HG03196 (cell line): ENCODE data around the gene ZNF142.

ENCODE experiments used
- ATAC-seq: cut with Tn5 transposase; IDR thresholded peaks from one replicate; pipeline ENCODE4 v1.9.1; 2021; ENCODE audit not compliant: unreplicated experiment

The ZNF142 gene

GRCh38 chr2:218648088-218648786 lies 11.2 kb downstream of the ZNF142 start:
- no peak for ATAC-seq

GRCh38 chr2:218645126-218645525 lies 14.3 kb downstream of the ZNF142 start:
- ATAC-seq = no peak

- no peak for ATAC-seq
These were observed 14.7 kb downstream of the ZNF142 start for GRCh38 chr2:218644721-218645120.

GRCh38 chr2:218643751-218644310 lies 15.6 kb downstream of the ZNF142 start:
- ATAC-seq = no peak

- no peak for ATAC-seq
These were observed 16.6 kb downstream of the ZNF142 start for GRCh38 chr2:218642786-218643185.

GRCh38 chr2:218642121-218642656 lies 17.2 kb downstream of the ZNF142 start:
- no peak for ATAC-seq

GRCh38 chr2:218638372-218638771 lies 21.1 kb downstream of the ZNF142 start:
- no peak for ATAC-seq

GRCh38 chr2:218635719-218636118 lies 23.7 kb downstream of the ZNF142 start:
- ATAC-seq = no peak

- no peak for ATAC-seq
These were observed 27.6 kb downstream of the ZNF142 start for GRCh38 chr2:218631837-218632236.

- ATAC-seq = no peak
These were observed 31.5 kb downstream of the ZNF142 start for GRCh38 chr2:218627939-218628338.

- ATAC-seq = no peak
These were observed 33.1 kb downstream of the ZNF142 start for GRCh38 chr2:218626369-218626768.

GRCh38 chr2:218623366-218623705 lies 36.1 kb downstream of the ZNF142 start:
- ATAC-seq = no peak

- no peak for ATAC-seq
These were observed 36.6 kb downstream of the ZNF142 start for GRCh38 chr2:218622606-218623365.

GRCh38 chr2:218621007-218621406 lies 38.4 kb downstream of the ZNF142 start:
- no peak for ATAC-seq

GRCh38 chr2:218618102-218618860 lies 41.1 kb downstream of the ZNF142 start:
- ATAC-seq = no peak

GRCh38 chr2:218615868-218616315 lies 43.5 kb downstream of the ZNF142 start:
- ATAC-seq = no peak

GRCh38 chr2:218607436-218608115 lies 51.8 kb downstream of the ZNF142 start, which contains the start of gene PLCD4:
TSS of gene PLCD4 (plus strand) at chr2:218607899. CDS start at chr2:218615740, 7,841 bp downstream.
- ATAC-seq = no peak

GRCh38 chr2:218605432-218605831 lies 54.0 kb downstream of the ZNF142 start:
- no peak for ATAC-seq
